Hepatocyte (in vitro differentiated cells): ENCODE measurements around the gene PRMT7.

Experiments used
- CTCF ChIP-seq: fragments of 200-600 bp; sonication (generic); IDR thresholded peaks from 2 replicates; pipeline ENCODE4 v1.5.1; 2016; ENCODE audit warnings: antibody characterized with exemption, mild to moderate bottlenecking; ENCODE audit not compliant: poor library complexity
- EZH2phosphoT487 ChIP-seq: fragments of 200-600 bp; sonication (generic); IDR thresholded peaks from one replicate; pipeline ENCODE4 v1.6.1; 2018; ENCODE audit warnings: antibody characterized with exemption, mild to moderate bottlenecking, low read depth, moderate library complexity; ENCODE audit not compliant: unreplicated experiment, severe bottlenecking

- TF ChIP-seq CTCF = no peak
- TF ChIP-seq EZH2phosphoT487 = no peak
Observed at GRCh38 chr16:68365167-68365817, 54.5 kb downstream of the PRMT7 start.
